Measurements from ENCODE around the gene MCF2L2. TPM values are rescaled to one million over a fixed set of nuclear protein-coding genes. Genes with fewer than 3 reads are reported as not detected.

MCF2L2 gene
- total and polyA plus RNA-seq, 2 experiments from 2014 or later: 4.4 to 12.9 TPM

DNA sequence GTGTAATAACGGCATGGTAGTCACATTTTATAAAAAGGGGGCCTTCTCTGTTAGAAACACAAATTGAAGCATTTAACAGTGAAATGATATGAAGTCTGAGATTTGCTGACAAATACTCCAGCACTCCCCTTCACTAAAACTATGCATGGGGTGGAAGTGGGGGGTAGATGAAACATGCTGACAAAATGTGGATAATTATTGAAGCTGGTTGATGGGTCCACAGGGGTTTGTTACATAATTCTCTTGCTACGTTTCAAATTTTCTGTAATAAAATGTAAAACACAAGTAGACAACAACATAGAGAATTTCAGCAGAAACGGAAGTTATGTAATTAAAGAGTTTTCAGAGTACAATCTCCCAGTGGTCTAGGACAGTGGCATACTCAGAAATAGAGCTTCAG, 37.0 kb downstream of the MCF2L2 start:
- no peaks in the 10 kb centered on the region for H3K9me3 ChIP-seq (ENCODE audit: low read depth)
- H3K27ac ChIP-seq: no peak overlapping the region
- peaks cover 10% of the 10 kb centered on the region for H3K4me1 ChIP-seq (ENCODE audit: low read depth)
- H3K27me3 ChIP-seq: no peaks in the 10 kb centered on the region
- TF ChIP-seq, protein P1, sequence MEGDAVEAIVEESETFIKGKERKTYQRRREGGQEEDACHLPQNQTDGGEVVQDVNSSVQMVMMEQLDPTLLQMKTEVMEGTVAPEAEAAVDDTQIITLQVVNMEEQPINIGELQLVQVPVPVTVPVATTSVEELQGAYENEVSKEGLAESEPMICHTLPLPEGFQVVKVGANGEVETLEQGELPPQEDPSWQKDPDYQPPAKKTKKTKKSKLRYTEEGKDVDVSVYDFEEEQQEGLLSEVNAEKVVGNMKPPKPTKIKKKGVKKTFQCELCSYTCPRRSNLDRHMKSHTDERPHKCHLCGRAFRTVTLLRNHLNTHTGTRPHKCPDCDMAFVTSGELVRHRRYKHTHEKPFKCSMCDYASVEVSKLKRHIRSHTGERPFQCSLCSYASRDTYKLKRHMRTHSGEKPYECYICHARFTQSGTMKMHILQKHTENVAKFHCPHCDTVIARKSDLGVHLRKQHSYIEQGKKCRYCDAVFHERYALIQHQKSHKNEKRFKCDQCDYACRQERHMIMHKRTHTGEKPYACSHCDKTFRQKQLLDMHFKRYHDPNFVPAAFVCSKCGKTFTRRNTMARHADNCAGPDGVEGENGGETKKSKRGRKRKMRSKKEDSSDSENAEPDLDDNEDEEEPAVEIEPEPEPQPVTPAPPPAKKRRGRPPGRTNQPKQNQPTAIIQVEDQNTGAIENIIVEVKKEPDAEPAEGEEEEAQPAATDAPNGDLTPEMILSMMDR (IDR thresholded peaks at IDR 0.05; ENCODE audit: low read depth, low read length): no peak
- DNase-seq (ENCODE audit: low read depth in 1 of 2, low spot score in 1 of 2): no peak
- no peak overlapping the region for H3K4me3 ChIP-seq
- peaks cover 2% of the 10 kb centered on the region for H3K36me3 ChIP-seq

DNA sequence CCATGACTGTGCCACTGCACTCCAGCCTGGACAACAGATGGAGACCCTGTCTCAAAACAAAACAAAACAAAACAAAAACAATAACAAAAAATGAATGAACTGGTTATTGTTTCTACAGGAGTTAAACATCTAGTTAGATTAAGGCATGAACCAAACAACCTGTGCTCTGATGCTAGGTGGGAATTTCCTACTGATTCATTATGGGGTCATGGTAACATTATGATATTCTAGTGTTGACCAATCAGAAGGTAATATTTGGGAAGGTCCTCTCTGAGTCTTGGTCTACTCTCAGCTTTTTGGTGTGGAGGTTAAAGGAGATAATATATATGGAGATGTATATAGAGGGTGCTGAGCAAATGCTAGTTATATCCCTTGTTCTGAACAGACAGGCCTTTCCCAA, 37.6 kb downstream of the MCF2L2 start:
- Histone ChIP-seq H3K27me3 (no peaks in the 10 kb centered on the region), H3K4me3 (no peak overlapping the region), H3K4me1 (ENCODE audit: low read depth) (peaks cover 10% of the 10 kb centered on the region), H3K27ac (no peak overlapping the region), H3K9me3 (ENCODE audit: low read depth) (no peaks in the 10 kb centered on the region), H3K36me3 (peaks cover 2% of the 10 kb centered on the region)
- TF ChIP-seq, protein P1 (IDR thresholded peaks at IDR 0.05; ENCODE audit: low read depth, low read length): no peak
- DNase-seq (ENCODE audit: low read depth in 1 of 2, low spot score in 1 of 2): no peak

DNA sequence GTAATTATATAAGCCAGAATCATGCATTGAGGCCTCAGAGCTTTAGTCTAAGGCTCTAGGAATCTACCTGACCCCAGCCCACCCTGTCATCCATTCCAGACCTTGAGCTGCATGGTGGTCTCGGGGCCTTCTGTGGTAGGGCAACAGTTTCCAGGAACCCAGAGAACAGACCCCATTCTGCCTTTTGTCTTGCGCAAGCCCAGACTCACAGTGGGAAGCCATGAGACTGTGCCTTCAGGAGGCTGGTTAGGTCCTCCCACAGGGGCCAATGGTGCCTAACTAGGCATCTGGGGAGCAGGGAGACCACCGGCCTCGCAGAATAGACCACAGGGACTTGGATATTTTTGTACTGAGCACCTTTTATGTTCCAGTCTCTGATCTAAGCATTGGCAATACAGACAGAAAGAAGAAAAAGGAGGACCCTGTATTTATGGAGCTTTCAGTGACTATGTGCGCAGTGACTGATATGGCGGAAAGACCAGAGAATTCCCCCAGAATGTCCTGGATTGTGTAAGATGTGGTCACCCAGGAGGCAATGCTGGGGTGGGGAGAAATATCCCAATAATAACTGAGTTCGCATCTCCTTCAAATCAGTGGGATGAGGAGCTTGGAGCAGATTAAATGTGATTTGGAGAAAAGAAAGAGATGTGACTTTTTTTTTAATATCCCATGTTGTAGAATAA, 40.1 kb downstream of the MCF2L2 start:
- TF ChIP-seq, protein P1 (IDR thresholded peaks at IDR 0.05; ENCODE audit: low read depth, low read length): no peak
- Histone ChIP-seq H3K4me1 (ENCODE audit: low read depth) (peaks cover 10% of the 10 kb centered on the region), H3K27ac (no peak overlapping the region), H3K27me3 (no peaks in the 10 kb centered on the region), H3K9me3 (ENCODE audit: low read depth) (no peaks in the 10 kb centered on the region), H3K4me3 (no peak overlapping the region), H3K36me3 (peaks cover 2% of the 10 kb centered on the region)
- no peak for DNase-seq (ENCODE audit: low read depth in 1 of 2, low spot score in 1 of 2)

DNA sequence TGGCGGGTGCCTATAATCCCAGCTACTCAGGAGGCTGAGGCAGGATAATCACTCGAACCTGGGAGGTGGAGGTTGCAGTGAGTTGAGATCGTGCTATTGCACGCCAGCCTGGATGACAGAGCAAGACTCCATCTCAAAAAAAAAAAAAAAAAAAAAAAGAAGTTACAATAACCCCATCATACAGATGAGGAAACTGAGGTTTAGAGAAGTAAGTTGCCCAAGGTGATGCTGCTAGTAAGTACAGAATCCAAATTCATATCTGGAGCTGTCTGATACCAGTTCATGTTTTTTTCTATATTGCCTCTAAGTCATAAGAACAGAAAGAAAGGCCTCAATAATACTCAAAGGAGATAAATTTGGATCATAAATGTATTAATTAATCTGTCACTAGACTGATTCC, 40.6 kb downstream of the MCF2L2 start:
- DNase-seq (ENCODE audit: low read depth in 1 of 2, low spot score in 1 of 2): no peak
- no peaks in the 10 kb centered on the region for H3K27me3 ChIP-seq
- no peak overlapping the region for H3K27ac ChIP-seq
- no peak overlapping the region for H3K4me3 ChIP-seq
- TF ChIP-seq, protein P1 (IDR thresholded peaks at IDR 0.05; ENCODE audit: low read depth, low read length): no peak
- peaks cover 10% of the 10 kb centered on the region for H3K4me1 ChIP-seq (ENCODE audit: low read depth)
- H3K36me3 ChIP-seq: peaks cover 2% of the 10 kb centered on the region
- no peaks in the 10 kb centered on the region for H3K9me3 ChIP-seq (ENCODE audit: low read depth)

DNA sequence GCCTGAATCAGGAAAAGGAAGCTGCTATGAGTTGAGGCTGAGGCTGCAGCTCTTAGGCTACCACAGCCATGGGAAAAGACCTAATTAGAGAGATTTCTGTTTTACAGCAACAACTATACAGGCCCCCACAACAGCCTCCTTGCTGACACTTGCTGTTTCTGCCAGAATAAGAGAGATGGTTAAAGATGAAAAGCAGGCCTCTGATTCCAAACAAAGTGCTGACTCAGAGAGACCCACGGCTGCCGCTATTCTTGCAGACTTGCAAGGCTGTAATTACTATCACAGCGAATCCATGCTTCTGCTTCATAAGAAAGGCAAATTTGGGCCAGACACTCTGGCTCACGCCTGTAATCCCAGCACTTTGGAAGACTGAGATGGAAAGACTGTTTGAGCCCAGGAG, 41.8 kb downstream of the MCF2L2 start:
- Histone ChIP-seq H3K4me1 (ENCODE audit: low read depth) (no peaks in the 10 kb centered on the region), H3K27ac (peak overlapping the region; percentile 84), H3K4me3 (no peak overlapping the region), H3K36me3 (peaks cover 2% of the 10 kb centered on the region), H3K27me3 (no peaks in the 10 kb centered on the region), H3K9me3 (ENCODE audit: low read depth) (no peaks in the 10 kb centered on the region)
- DNase-seq (ENCODE audit: low read depth in 1 of 2, low spot score in 1 of 2): peak in 1 of 2 donors; percentile 18
- TF ChIP-seq, protein P1 (IDR thresholded peaks at IDR 0.05; ENCODE audit: low read depth, low read length): no peak
